Measurements from ENCODE around the gene PCNT.

Gene PCNT, protein sequence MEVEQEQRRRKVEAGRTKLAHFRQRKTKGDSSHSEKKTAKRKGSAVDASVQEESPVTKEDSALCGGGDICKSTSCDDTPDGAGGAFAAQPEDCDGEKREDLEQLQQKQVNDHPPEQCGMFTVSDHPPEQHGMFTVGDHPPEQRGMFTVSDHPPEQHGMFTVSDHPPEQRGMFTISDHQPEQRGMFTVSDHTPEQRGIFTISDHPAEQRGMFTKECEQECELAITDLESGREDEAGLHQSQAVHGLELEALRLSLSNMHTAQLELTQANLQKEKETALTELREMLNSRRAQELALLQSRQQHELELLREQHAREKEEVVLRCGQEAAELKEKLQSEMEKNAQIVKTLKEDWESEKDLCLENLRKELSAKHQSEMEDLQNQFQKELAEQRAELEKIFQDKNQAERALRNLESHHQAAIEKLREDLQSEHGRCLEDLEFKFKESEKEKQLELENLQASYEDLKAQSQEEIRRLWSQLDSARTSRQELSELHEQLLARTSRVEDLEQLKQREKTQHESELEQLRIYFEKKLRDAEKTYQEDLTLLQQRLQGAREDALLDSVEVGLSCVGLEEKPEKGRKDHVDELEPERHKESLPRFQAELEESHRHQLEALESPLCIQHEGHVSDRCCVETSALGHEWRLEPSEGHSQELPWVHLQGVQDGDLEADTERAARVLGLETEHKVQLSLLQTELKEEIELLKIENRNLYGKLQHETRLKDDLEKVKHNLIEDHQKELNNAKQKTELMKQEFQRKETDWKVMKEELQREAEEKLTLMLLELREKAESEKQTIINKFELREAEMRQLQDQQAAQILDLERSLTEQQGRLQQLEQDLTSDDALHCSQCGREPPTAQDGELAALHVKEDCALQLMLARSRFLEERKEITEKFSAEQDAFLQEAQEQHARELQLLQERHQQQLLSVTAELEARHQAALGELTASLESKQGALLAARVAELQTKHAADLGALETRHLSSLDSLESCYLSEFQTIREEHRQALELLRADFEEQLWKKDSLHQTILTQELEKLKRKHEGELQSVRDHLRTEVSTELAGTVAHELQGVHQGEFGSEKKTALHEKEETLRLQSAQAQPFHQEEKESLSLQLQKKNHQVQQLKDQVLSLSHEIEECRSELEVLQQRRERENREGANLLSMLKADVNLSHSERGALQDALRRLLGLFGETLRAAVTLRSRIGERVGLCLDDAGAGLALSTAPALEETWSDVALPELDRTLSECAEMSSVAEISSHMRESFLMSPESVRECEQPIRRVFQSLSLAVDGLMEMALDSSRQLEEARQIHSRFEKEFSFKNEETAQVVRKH (N-terminal part only)

DNA sequence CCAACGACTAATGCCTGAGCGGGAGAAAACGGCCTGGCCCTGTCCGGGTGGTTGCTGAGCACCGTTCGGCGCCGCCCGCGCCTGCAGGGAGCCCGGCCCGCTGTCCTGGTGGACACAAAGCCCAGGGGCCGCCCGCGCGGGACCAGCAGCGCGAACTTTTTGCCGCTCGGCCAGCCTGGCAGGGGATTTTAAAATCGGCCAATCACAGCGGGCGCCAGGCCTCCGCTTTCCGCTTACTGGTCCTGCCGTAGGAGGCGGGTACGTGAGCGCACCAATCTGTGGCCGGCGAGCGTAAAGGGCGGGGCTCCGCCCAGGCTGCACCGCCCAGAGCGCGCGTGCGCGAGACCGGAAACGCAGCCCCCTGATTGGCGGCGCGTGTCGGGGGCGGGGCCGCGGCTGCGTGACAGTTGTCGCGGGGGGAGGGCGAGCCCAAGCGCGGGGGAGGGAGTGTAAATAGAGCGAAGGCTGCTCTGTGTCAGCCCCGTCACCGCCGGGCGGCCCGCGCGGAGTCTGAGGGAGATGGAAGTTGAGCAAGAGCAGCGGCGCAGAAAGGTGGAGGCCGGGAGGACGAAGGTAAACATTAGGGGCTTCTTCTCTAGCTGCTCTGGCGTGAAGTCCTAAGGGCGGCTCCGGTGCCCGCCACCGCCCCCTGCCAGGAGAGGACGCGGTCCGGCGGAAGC lies at the start of gene PCNT, which contains the start of gene C21orf58:
Gene PCNT (plus strand): TSS at position 447 of the 680 bp plus-strand sequence. CDS start 73 bp downstream, at position 520.
Gene C21orf58 (minus strand): TSS at position 161 of the 680 bp plus-strand sequence. CDS start 1,132 bp downstream, outside the sequence.
- FAIRE-seq: peak; percentile 55

DNA sequence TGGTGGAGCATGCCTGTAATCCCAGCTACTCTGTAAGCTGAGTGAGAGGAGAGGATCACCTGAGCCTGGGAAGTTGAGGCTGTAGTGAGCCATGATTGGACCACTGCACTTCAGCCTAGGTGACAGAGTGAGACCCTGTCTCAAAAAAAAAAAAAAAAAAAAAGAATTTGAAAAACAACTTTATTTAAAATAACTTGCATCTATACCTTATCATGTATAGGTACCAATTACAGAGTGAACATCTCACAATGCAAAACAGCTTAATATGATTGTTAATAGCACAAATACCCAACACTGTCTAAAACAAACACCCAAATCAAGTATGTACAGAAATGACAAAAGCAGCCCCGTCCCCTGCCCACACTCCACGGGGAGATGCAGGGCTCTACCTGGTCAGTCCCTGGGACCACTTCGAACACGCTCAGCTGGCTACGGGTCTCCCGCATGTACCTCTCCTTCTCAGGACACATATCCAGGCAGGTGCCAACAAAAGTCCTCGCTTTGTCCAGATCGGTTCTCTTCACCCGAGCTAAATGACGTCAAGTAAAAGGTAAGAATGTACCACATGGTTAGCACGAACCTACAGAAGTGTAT lies 49.1 kb upstream of the PCNT start:
- no peak for FAIRE-seq

DNA sequence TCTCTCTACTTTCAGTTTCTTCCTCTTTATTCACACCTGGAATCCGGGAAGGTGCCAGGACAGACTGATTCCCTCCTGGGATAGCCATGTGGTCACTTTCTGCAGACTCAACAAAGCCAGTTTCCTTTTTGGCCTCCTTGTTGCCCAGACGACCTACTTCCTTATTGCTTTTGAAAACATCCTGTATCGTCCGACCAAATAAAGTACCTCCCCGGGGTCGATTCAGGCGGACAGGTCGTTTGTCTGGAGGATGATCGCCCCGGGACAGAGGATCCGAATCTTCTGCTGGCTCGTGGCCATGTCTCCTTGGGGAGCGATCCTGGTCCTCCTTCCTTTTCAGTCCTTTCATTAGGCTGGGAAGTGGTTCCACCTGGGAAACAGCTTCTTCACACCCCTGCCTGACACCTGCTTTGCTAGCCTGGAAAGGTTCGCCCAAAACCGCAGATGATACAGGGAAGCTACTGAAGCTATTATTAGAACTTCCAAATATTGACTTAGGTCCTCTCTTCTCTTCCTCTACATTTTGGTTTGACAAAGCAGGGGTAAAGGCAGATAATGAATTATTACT lies 39.8 kb upstream of the PCNT start:
- no peak for FAIRE-seq

DNA sequence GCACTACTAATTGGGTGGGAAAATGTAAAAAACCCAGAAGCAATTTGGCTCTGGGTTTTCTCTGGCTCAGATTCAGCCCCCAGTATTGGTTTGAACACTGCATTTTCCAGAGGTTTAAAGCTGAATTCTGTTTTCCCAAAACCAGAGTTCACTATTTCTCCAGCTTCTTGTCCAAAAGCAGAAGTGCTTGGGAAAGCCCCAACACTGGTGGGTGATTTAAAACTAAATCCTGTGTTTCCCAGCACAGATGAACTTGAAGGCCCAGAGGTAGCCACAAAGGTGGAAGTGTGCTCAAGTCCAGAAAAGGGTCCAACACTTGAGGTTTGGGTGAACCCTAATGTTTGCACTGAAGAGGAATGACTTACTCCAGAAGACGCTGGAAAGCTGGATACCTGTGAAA lies 39.2 kb upstream of the PCNT start:
- FAIRE-seq: no peak

DNA sequence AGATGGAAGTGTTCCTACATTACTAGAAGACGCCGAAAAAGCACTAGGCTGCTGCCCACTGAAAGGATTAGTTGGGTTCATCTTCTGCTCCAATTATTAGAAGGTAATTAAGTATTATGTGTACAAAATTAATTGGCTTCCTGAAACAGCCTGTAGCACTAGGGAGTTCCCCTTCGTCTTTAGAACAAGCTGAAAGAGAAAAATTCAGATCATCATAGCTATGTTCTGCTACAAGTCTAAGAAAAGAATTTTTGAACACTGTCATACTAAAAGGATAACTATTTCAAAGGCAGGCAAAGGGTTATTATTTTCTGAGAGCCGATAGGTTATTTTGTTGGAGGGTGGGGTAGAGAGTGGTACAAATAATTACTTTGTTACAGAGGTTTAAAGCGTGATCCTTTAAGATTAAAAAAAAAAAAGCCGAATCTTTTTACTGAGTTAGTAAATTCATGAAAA lies 38.7 kb upstream of the PCNT start, which contains the start of gene MCM3AP:
Gene MCM3AP (minus strand): TSS at position 406 of the 456 bp plus-strand sequence. CDS start 325 bp downstream, at position 81.
- no peak for FAIRE-seq

DNA sequence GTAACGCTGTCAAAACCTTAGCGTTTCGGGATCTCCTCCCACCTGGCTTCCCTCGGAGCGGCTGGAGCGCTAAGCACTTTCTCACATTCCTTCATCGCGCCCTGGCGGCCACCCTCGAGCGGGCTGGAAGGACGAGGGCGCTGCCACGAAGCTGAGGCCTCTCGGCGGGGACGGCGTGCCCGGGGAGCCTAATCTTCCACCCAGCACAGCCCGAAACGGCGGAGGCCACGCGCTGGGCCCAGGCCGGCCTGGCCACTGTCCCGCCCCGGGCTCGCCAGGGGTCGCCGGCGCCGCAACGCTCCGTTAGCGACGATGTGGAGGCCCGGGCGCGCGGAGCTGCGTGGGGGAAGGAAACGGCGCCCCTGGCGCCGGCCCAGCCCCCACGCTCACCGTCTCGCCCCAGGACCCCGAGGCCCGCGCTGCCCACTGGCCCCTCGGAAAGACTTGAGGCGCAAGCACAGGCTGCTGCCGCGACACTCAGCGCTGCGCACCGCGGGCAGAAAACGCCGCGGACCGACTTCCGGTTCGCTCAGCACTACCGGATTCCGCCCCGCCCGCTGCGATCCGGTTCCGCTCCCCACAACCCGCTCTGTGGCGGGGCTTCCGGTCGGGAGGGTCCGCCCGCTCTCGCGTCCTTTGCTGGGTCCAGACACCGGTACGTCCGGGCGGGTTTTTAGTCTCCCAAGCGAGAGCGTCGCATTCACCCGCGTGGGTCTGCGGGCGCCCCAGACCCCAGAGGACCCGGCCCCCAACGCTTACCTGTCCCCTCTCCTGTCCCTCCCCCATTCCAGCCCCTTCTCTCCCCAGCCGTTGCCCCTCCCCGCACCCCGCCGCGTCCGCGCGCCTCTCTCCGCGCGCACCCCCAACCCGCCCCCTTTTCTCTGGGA lies 38.0 kb upstream of the PCNT start, which contains the start of gene YBEY:
Gene YBEY (plus strand): TSS at position 582 of the 887 bp plus-strand sequence. CDS start 572 bp downstream, outside the sequence.
- no peak for FAIRE-seq

DNA sequence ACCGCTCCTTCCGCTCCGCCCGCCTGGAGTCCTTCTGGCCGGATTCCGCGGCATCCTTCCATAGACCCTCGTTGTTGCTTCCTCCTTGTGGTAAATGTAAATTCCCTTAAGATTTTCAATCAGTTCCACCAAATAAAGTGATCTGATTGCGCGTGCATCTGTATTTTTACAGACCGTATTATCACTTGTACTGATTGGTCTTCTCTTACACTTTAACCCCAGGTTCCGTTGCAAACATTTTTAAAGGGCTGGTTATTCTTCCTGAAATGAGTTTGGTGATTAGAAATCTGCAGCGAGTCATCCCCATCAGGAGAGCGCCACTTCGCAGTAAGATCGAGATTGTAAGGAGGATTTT lies 37.3 kb upstream of the PCNT start:
- FAIRE-seq: no peak

DNA sequence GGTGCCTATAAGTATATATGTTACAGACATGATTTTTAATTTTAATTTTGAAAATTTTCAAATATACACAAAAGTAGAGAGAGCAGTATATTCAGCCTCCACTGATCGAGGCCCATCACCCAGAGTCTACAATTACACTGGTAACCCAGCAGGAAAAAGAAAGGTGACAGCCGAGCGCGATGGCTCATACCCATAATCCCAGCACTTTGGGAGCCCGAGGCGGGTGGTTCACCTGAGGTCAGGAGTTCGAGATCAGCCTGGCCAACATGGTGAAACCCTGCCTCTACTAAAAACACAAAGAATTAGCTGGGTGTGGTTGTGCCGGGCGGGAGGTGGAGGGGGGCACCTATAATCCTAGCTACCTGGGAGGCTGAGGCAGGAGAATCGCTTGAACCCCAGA lies 36.4 kb upstream of the PCNT start:
- no peak for FAIRE-seq

DNA sequence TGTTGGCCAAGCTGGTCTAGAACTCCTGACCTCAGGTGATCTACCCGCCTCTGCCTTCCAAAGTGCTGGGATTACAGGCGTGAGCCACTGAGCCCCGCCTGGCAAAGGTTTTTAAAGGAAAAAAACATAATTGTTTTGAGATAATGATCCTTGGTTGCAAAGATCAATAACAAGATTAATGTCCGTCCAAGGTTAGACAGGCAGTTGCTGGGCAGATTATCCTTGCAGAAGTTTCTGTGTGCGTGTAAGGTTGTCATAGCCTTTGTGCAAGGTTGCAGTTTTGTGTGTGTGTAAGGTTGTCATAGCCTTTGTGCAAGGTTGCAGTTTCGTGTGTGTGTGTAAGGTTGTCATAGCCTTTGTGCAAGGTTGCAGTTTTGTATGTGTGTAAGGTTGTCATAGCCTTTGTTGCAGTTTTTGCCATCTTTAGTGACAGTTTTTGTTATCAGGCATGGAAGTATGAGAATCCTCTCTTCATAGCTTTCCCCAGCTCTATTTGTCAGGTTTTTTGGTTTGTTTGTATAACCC lies 34.2 kb upstream of the PCNT start:
- no peak for FAIRE-seq

DNA sequence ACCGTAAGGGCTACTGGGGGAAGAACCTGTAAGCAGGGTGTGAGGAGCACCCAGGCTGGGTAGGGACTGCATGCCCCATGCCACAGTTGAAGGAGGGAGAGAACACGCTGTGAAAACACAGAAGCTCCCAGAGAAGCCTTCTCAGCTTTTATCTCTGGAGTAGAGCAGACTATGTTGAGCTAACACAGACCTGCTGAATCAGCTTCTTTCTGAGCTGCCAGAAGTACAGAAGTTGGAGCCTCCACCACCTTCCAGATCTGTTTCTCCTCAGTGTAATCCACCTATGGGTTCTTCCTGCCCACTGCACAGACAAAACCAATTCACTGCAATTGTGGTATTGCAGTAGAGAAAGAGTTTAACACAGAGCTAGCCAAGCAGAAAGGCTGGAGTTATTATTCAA lies 32.4 kb upstream of the PCNT start:
- FAIRE-seq: no peak

DNA sequence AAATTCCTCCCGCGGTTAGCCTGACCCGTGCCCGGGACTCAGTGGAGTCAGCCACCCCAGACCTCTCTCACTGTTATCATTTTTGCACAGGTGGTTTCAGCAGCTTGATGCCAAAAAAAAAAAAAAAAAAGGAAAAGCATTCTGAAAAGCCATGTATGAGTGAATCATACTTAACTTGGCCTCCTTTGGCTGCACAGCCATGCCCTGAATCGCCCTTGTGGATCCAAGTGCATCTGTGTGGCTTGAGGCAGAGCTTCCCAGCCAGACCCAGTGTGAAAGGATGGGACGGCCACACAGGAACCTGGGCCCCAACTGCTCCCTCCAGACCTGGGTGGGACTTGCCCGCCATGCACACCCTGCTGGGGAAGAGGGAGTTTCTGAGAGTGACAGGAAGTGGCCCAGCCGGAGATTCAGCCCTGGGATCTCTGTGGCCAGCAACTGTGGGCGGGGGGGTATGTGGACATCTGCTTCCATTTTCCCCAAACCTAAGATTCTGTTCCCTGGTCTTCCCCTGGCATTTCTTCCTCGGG lies 29.2 kb upstream of the PCNT start:
- no peak for FAIRE-seq

DNA sequence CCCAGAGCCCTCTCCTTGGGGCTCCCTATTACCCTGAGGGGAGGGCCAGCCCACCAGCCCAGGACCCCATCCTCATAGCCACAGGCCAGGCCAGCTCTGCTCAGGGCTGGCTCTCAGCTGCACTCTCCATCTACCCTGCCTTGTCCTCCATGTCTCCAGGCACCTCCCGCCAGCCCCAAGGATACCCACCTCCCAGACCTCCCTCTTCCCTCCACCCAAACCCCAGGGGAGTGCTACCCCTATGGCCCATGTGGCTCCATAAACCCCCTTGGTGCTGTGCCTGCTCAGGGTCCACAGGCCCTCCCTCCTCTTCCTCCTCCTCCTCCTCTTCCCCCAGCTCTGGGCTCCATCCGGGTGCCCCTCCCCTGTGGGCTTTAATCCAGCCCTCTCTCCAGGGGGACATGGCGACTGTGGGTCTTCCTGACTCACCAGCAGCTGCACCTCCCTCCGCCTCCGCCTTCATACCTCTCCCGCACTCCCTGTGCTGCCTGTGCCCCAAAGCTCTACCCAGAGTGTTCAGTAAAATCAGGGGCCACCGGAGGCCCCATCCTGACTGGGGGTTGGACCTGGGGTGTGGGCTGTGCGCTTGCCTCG lies 28.7 kb upstream of the PCNT start:
- FAIRE-seq: no peak

DNA sequence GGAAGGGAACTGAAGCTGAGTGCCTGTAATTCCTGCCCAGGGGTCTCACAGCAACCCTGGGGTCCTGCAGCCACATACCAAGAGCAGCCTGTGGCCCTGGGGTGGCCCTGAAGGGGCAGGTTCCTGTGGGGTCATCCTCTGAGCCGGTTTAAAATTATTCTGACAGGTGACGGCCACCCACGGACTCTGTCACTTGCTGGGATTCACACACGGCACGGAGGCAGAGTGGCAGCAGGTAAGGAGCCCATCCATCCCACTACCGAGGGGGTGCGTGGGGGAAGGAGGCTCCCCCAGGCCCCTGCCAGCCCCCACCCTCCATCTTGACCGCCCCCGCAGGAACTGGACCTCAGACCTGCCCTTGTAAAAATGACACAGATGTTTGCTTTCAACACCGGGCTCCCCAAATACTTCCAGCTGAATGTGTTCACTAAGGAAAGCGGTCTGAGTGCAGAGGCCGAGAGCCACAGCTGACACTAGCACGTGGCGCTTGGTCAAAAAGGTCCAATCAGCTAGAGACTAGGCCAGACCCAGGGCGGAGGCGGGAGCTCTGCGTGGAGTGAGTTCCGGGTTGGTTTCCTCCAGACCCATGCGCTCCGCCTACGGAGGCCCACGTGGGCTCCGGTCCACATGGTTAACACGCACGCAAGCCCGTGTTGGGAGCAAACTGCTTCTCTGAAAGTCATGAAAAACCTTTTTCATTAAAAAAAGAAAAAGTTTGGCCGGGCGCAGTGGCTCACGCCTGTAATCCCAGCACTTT lies 27.8 kb upstream of the PCNT start:
- peak; percentile 53 for FAIRE-seq

DNA sequence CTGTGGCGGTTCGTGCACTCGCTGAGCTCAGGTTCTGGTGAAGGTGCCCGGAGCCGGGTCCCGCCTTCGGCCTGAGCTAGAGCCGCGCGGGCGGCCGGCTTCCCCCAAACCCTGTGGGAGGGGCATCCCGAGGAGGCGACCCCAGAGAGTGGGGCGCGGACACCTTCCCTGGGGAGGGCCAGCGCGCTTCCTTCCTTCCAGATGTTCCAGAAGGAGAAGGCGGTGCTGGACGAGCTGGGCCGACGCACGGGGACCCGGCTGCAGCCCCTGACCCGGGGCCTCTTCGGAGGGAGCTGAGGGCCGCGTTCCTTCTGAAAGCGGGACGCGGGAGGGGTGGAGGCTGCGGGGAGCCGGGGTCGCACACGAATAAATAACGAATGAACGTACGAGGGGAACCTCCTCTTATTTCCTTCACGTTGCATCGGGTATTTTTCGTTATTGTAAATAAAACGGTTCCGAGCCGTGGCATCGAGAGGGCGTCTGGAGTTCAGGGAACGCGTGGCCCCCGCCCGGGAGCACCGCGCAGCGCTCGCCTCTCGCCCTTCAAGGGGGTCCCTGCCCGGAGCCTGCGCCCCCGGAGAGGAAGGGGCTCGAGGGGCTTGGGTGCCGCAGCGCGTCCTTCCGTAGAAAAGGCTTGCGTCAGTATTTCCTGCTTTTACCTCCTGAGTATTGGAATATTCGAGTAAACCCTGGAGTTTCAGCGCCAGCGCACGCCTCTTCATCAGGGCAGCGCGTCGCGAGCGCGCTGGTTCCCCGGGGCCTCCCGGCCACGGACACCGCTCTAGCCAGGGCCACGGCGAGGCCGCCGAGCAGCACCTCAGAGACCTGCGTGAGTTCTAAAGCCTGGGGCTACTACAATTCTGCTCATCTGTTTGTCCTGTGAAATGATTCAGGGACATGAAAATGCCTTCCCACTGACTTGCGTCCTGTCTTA lies 26.4 kb upstream of the PCNT start:
- FAIRE-seq: no peak

DNA sequence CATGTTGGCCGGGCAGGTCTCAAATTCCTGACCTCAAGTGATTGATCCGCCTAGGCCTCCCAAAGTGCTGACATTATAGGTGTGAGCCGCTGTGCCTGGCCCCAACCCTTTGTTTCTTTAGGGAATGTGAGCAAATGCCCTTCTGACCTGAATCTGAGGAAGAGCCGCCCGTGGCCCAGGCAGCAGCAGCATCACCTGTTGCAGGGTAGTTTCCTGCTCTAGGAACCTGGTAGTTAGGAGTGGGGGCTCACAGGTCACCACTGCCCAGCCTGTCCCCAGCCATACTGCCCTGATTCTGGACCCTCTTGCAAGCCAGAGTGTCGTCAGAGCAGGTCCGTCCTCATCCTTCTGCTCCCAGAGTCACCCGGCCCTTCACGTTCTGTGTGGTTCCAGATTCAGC lies 24.8 kb upstream of the PCNT start:
- no peak for FAIRE-seq

DNA sequence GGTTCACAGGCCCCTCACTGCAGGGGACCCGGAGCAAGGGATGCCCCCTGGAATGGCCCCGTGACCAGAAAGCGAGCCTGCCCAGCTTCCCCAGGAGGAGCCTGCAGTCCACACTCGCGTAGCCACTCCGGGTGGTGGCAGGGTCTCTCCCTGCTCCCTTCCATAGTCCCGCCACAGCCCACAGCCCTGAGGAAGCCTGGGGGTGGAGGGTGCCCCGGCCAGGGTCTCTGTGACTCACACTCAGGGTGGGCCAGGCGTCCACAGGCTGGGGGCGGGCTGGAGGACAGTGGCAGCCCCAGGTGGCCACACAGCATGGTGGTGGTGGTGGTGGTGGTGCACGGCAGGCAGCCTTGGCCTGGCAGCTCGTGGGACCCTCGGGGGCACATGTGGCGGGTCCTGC lies 22.2 kb upstream of the PCNT start:
- no peak for FAIRE-seq

DNA sequence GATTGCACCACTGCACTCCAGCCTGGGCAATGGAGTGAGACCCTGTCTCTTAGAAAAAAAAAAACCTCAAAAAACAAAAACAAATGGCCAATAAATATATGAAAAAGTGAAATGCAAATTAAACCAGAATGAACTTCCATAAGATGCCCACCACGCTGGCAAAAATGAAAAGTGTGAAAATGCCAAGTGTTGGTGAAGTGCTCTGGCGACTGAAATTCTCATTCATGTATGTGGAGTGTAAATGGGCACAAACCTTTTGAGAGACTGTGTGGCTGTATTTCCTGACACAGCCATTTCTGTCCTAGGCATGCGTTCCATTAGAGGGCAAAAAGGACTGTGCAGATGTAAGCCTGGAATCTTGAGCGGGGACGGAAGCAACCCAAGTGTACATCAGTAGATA lies 19.5 kb upstream of the PCNT start:
- FAIRE-seq: no peak
